Small intestine (tissue), 7 donors: ENCODE measurements around the gene ZNF438. TPM values are rescaled to one million over a fixed set of nuclear protein-coding genes. Genes with fewer than 3 reads are reported as not detected.
A peak's percentile ranks its signal among the peaks of the same experiment; 100 is the strongest.
"Not testable (repeated sequence)": the region's sequence is repeated elsewhere in the genome, so short reads cannot be mapped to it uniquely, and the experiment has no call there.

Experiments used
- DNase-seq, 2 donors: peaks; one replicate each; pipeline versions ENCODE4 v3.0.0 to v3.0.0-alpha.2; 2013
- FAIRE-seq: peaks from 2 replicates; lab custom pipeline; 2012; peaks lifted over from hg19 to GRCh38; lab: Jason Lieb, UNC
- H3K27ac ChIP-seq, 3 donors: one replicate each; pipeline ENCODE4 v1.5.1; 2013; ENCODE audit warnings: low read length in 2 of 3, mild to moderate bottlenecking in 2 of 3, control low read depth in 1 of 3, inconsistent platforms in 1 of 3, low read depth in 1 of 3, moderate library complexity in 1 of 3
- H3K27me3 ChIP-seq, 3 donors: one replicate each; pipeline ENCODE4 v1.6.1; 2013; ENCODE audit warnings: low read length in 3 of 3, inconsistent platforms in 1 of 3; ENCODE audit not compliant: control insufficient read depth in 3 of 3, insufficient read depth in 3 of 3
- H3K36me3 ChIP-seq, 3 donors: one replicate each; pipeline ENCODE4 v1.6.1; 2013; ENCODE audit warnings: low read length in 3 of 3, inconsistent platforms in 1 of 3, low read depth in 1 of 3, mild to moderate bottlenecking in 1 of 3, moderate library complexity in 1 of 3; ENCODE audit not compliant: control insufficient read depth in 3 of 3, insufficient read depth in 2 of 3
- H3K4me1 ChIP-seq, 3 donors: one replicate each; pipeline ENCODE4 v1.6.1; 2013; ENCODE audit warnings: low read length in 2 of 3, inconsistent platforms in 1 of 3, low read depth in 1 of 3, mild to moderate bottlenecking in 1 of 3, moderate library complexity in 1 of 3; ENCODE audit not compliant: control insufficient read depth in 3 of 3, insufficient read depth in 2 of 3
- H3K4me3 ChIP-seq, 3 donors: one replicate each; pipeline ENCODE4 v1.5.1; 2013; ENCODE audit warnings: low read length in 3 of 3, control low read depth in 1 of 3, inconsistent platforms in 1 of 3, low read depth in 1 of 3, mild to moderate bottlenecking in 1 of 3, moderate library complexity in 1 of 3
- H3K9me3 ChIP-seq, 2 donors: one replicate each; pipeline ENCODE4 v1.6.1; 2013; ENCODE audit warnings: low read depth in 1 of 2, low read length in 1 of 2; ENCODE audit not compliant: control insufficient read depth in 2 of 2, insufficient read depth in 1 of 2
- WGBS, 3 donors: extraction: QIAGEN DNeasy Blood & Tissue Kit; methylation state at CpG; one replicate each; pipeline ENCODE4 v1.1.7; 2013; 5-methylcytosine and 5-hydroxymethylcytosine counted together
- polyA plus RNA-seq, 4 donors: library from polyadenylated mRNA; stranded (reverse) in 3 of 4; unstranded in 1 of 4; fragments of 200-250 nt in 3 of 4; fragments of 120-200 nt in 1 of 4; gene quantifications; one replicate each; pipeline versions ENCODE4 v1.2.1 to v1.2.3, GENCODE V29; 2013
- donor health status: healthy with polysubstance abuse.
- donor health status: control.
- donor health status: control.
- donor health status: Bipolar disorder and iron deficiency.
- donor health status: healthy.

ZNF438 gene
- polyA plus RNA-seq, 4 donors: 4.1 to 6.4 (median 5.5) TPM

- Histone ChIP-seq H3K4me3 (no peak overlapping the region), H3K36me3 (peaks cover 0 to 3% (median 2%) of the 10 kb centered on the region in 3 donors), H3K27ac (no peak overlapping the region), H3K9me3 (peaks cover 0 to 2% of the 10 kb centered on the region in 2 donors), H3K4me1 (no peaks in the 10 kb centered on the region), H3K27me3 (no peaks in the 10 kb centered on the region)
- WGBS, 3 donors: 71 to 83% (median 82%) methylated on average over 4 of the region's 4 CpGs
- peak in 1 of 2 donors; percentile 6 for DNase-seq
- FAIRE-seq: no peak
These were observed 87.7 kb downstream of the ZNF438 start for GRCh38 chr10:30944005-30944404.

GRCh38 chr10:30943451-30943850 lies 88.2 kb downstream of the ZNF438 start:
- Histone ChIP-seq H3K36me3 (peaks cover 0 to 3% (median 2%) of the 10 kb centered on the region in 3 donors), H3K9me3 (peaks cover 0 to 2% of the 10 kb centered on the region in 2 donors)

GRCh38 chr10:30940256-30940655 lies 91.4 kb downstream of the ZNF438 start:
- no peaks in the 10 kb centered on the region for H3K4me1 ChIP-seq
- FAIRE-seq (no peak), DNase-seq (no peak)
- H3K27ac ChIP-seq: no peak overlapping the region
- H3K27me3 ChIP-seq: no peaks in the 10 kb centered on the region
- H3K36me3 ChIP-seq: peaks cover 0 to 3% (median 2%) of the 10 kb centered on the region in 3 donors
- 55 to 82% (median 80%) methylated on average over 6 of the region's 6 CpGs for WGBS, 3 donors
- H3K4me3 ChIP-seq: no peak overlapping the region
- peaks cover 0 to 2% of the 10 kb centered on the region in 2 donors for H3K9me3 ChIP-seq

More at GRCh38 chr10:30943451-30943850, 88.2 kb downstream of the ZNF438 start:
- H3K27me3 ChIP-seq: no peaks in the 10 kb centered on the region
- H3K4me3 ChIP-seq: no peak overlapping the region
- no peak overlapping the region for H3K27ac ChIP-seq
- no peak for DNase-seq
- no peak for FAIRE-seq
- H3K4me1 ChIP-seq: no peaks in the 10 kb centered on the region

- FAIRE-seq: no peak
- Histone ChIP-seq H3K4me1 (no peaks in the 10 kb centered on the region), H3K27me3 (no peaks in the 10 kb centered on the region), H3K27ac (no peak overlapping the region), H3K36me3 (peaks cover 0 to 3% (median 2%) of the 10 kb centered on the region in 3 donors), H3K9me3 (peaks cover 0 to 2% of the 10 kb centered on the region in 2 donors), H3K4me3 (no peak overlapping the region)
- DNase-seq: no peak
These were observed 91.9 kb downstream of the ZNF438 start for GRCh38 chr10:30939643-30940251.

- H3K4me1 ChIP-seq: no peaks in the 10 kb centered on the region
- peak in 1 of 2 donors; percentile 2 for DNase-seq
- peaks cover 0 to 3% (median 0%) of the 10 kb centered on the region in 3 donors for H3K36me3 ChIP-seq
- no peak for FAIRE-seq
- no peaks in the 10 kb centered on the region for H3K27me3 ChIP-seq
- H3K9me3 ChIP-seq: peaks cover 0 to 10% of the 10 kb centered on the region in 2 donors
- H3K27ac ChIP-seq: no peak overlapping the region
- 82 to 92% (median 92%) methylated on average over 1 of the region's 1 CpG for WGBS, 3 donors
- H3K4me3 ChIP-seq: no peak overlapping the region
These were observed 96.6 kb downstream of the ZNF438 start for GRCh38 chr10:30935078-30935477.

GRCh38 chr10:30931094-30931493 lies 100.6 kb downstream of the ZNF438 start:
- Histone ChIP-seq H3K4me1 (no peaks in the 10 kb centered on the region), H3K27me3 (no peaks in the 10 kb centered on the region)
- FAIRE-seq: no peak

GRCh38 chr10:30929901-30930520 lies 101.7 kb downstream of the ZNF438 start:
- no peak for FAIRE-seq
- no peak overlapping the region for H3K27ac ChIP-seq
- no peaks in the 10 kb centered on the region for H3K27me3 ChIP-seq
- 94 to 98% (median 98%) methylated on average over 22 to 23 of the region's 23 CpGs for WGBS, 3 donors
- H3K4me3 ChIP-seq: no peak overlapping the region
- no peaks in the 10 kb centered on the region for H3K4me1 ChIP-seq
- peaks cover 0 to 7% (median 0%) of the 10 kb centered on the region in 3 donors for H3K36me3 ChIP-seq
- peaks cover 0 to 10% of the 10 kb centered on the region in 2 donors for H3K9me3 ChIP-seq
- no peak for DNase-seq

More at GRCh38 chr10:30931094-30931493, 100.6 kb downstream of the ZNF438 start:
- H3K9me3 ChIP-seq: peaks cover 0 to 10% of the 10 kb centered on the region in 2 donors
- no peak overlapping the region for H3K4me3 ChIP-seq
- no peak overlapping the region for H3K27ac ChIP-seq
- peaks cover 0 to 7% (median 0%) of the 10 kb centered on the region in 3 donors for H3K36me3 ChIP-seq
- no peak for DNase-seq

- H3K9me3 ChIP-seq: peaks cover 0 to 11% of the 10 kb centered on the region in 2 donors
- H3K4me1 ChIP-seq, H3K27me3 ChIP-seq, H3K27ac ChIP-seq, H3K36me3 ChIP-seq, H3K4me3 ChIP-seq, DNase-seq, FAIRE-seq: not testable (repeated sequence)
- whole genome bisulfite sequencing, 3 donors: 75 to 87% (median 75%) methylated on average over 10 of the region's 10 CpGs
These were observed 102.3 kb downstream of the ZNF438 start for GRCh38 chr10:30929311-30929729.
